ENCODE data around the gene MBNL2. TPM values are rescaled to one million over a fixed set of nuclear protein-coding genes. Genes with fewer than 3 reads are reported as not detected.
A peak's percentile ranks its signal among the peaks of the same experiment; 100 is the strongest.

The MBNL2 gene
- total RNA-seq, 4 donors from 2014 or later: 113 to 129 (median 118) TPM

DNA sequence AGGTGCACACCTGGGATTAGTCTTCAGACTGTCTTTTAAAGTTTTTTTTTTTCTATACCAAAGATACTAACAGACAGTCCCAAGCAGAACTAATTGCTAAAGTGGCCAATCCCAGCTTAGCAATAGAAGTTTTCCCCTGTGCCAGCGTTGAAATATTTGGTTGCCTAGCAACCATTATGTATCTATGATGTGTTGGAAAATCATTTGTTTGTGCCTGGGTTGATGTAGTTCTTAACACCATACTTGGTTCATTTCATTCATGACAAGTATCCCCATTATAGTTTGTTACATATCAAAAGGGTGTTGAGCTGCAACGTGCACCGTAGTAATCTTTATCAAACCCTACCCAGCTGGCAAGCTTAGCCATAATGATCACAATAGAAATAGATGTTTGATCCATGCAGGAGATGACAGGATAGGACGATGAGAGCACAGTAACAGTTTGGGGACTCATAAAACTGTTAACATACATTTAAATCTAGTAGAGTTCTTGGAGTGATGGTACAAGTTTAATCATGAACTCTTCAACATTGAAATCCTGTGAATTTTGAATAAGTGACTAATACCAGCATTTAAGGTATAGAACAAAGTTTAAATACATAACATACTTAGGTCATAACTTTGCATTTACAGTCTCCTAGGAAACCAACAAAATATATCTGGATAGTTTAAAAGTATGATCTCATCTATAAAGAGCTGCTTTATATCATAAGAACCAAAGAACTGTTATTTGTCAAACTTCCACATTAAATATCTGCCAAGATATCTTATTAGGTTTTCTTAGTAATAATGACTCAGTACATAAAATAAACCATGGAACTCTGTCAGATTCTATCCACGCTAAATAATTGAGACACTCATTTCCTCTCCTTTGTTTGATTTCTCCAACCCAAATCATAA, 73.4 kb downstream of the MBNL2 start:
- ATAC-seq: no peak
- 5 to 18% methylated on average over 5 of the region's 5 CpGs for WGBS, 2 donors (ENCODE audit: low coverage in 1 of 2)
- H3K27ac ChIP-seq: peak overlapping the region; percentile 39 to 66 (median 59)
- no peaks in the 10 kb centered on the region for H3K27me3 ChIP-seq
- H3K4me3 ChIP-seq: no peak overlapping the region
- peaks cover 31 to 83% (median 33%) of the 10 kb centered on the region in 3 donors for H3K4me1 ChIP-seq
- TF ChIP-seq EP300 (IDR thresholded peaks at IDR 0.05): no peak
- TF ChIP-seq, protein P1, sequence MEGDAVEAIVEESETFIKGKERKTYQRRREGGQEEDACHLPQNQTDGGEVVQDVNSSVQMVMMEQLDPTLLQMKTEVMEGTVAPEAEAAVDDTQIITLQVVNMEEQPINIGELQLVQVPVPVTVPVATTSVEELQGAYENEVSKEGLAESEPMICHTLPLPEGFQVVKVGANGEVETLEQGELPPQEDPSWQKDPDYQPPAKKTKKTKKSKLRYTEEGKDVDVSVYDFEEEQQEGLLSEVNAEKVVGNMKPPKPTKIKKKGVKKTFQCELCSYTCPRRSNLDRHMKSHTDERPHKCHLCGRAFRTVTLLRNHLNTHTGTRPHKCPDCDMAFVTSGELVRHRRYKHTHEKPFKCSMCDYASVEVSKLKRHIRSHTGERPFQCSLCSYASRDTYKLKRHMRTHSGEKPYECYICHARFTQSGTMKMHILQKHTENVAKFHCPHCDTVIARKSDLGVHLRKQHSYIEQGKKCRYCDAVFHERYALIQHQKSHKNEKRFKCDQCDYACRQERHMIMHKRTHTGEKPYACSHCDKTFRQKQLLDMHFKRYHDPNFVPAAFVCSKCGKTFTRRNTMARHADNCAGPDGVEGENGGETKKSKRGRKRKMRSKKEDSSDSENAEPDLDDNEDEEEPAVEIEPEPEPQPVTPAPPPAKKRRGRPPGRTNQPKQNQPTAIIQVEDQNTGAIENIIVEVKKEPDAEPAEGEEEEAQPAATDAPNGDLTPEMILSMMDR (IDR thresholded peaks at IDR 0.05): no peak
- TF ChIP-seq POLR2AphosphoS5 (IDR thresholded peaks at IDR 0.05): no peak
- no peak for TF ChIP-seq POLR2A (IDR thresholded peaks at IDR 0.05)
- H3K36me3 ChIP-seq: no peaks in the 10 kb centered on the region
- no peaks in the 10 kb centered on the region for H3K9me3 ChIP-seq

DNA sequence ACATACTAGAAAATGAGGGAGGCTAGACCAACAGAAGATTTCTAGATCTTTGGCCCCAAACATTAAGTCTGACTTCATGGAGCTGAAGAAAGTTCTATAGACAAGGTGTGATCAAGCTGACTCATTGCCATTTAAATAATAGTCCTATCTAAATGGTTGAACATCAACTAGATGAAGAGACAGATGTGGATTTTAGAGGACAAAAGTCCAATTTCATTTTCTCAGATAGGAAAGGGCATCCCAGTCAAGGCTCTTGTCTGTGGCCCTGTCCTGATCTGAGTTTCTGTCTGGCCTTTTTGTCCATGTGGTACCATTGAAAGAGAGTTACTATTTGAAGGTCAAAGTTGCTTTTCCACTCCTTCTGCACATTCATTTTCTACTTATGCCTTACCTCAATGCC, 74.6 kb downstream of the MBNL2 start:
- H3K27ac ChIP-seq: peak overlapping the region in 1 of 4 donors; percentile 10
- peaks cover 31 to 85% (median 35%) of the 10 kb centered on the region in 3 donors for H3K4me1 ChIP-seq

DNA sequence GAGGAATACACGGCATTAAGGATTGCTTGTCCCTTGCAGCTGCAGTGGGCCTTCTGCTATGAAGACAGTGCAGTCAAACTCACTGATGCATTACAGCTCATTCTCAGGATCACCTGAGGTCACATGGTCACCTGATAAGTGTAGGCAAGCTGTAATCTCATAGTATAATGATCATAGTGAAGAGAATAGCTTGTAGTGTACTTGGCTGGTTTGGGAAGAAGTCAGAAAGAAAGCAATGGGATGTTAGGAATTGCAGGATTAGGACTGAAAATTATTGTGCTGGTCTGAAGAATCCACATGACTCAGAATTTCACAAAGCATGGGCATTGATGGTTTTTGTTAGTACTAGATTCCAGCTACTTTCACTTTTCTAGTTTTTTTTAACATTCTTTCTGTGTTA, 76.7 kb downstream of the MBNL2 start:
- Histone ChIP-seq H3K36me3 (no peaks in the 10 kb centered on the region), H3K27me3 (no peaks in the 10 kb centered on the region), H3K27ac (peak overlapping the region in 3 of 4 donors; percentile 5 to 40 (median 34)), H3K4me3 (no peak overlapping the region), H3K4me1 (peaks cover 37 to 97% (median 42%) of the 10 kb centered on the region in 3 donors), H3K9me3 (no peaks in the 10 kb centered on the region)
- WGBS, 2 donors (ENCODE audit: low coverage in 1 of 2): 33 to 54% methylated on average over 1 of the region's 1 CpG
- ATAC-seq: no peak
- TF ChIP-seq POLR2AphosphoS5 (IDR thresholded peaks at IDR 0.05) (no peak), POLR2A (IDR thresholded peaks at IDR 0.05) (no peak), EP300 (IDR thresholded peaks at IDR 0.05) (no peak)
- TF ChIP-seq, protein P1 (IDR thresholded peaks at IDR 0.05): no peak

More for the DNA sequence above, 74.6 kb downstream of the MBNL2 start:
- Histone ChIP-seq H3K36me3 (no peaks in the 10 kb centered on the region), H3K4me3 (no peak overlapping the region), H3K9me3 (no peaks in the 10 kb centered on the region), H3K27me3 (no peaks in the 10 kb centered on the region)
- no peak for ATAC-seq
- TF ChIP-seq POLR2AphosphoS5 (IDR thresholded peaks at IDR 0.05) (no peak), POLR2A (IDR thresholded peaks at IDR 0.05) (no peak), EP300 (IDR thresholded peaks at IDR 0.05) (no peak)
- TF ChIP-seq, protein P1 (IDR thresholded peaks at IDR 0.05): no peak

DNA sequence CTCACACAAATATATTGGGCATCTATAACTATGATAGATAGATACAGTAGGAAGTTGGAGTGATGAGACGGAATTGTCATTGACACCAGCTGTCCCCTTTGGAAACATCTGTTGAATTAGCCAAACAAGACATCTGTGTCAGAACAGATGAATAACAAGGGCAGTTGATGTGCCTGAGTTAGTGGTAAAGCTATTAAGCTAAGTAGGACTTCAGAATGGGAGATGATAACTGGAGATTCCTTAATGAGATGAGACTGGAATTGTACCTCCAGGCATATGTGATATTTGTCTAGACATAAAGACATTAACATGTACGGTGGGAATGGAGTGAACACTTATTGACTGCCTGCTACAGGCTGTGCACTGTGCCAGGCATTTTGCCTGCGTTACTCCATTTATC, 78.7 kb downstream of the MBNL2 start:
- Histone ChIP-seq H3K36me3 (no peaks in the 10 kb centered on the region), H3K4me1 (peaks cover 22 to 93% (median 24%) of the 10 kb centered on the region in 3 donors), H3K27me3 (no peaks in the 10 kb centered on the region), H3K9me3 (no peaks in the 10 kb centered on the region), H3K27ac (peak overlapping the region in 2 of 4 donors; percentile 32 to 57), H3K4me3 (no peak overlapping the region)
- WGBS, 2 donors (ENCODE audit: low coverage in 1 of 2): 58 to 81% methylated on average over 3 of the region's 3 CpGs
- TF ChIP-seq POLR2AphosphoS5 (IDR thresholded peaks at IDR 0.05) (no peak), POLR2A (IDR thresholded peaks at IDR 0.05) (no peak)
- TF ChIP-seq, protein P1 (IDR thresholded peaks at IDR 0.05): no peak
- ATAC-seq: no peak
